ENCODE results near the gene PRXL2C. TPM values are rescaled to one million over a fixed set of nuclear protein-coding genes. Genes with fewer than 3 reads are reported as not detected.
A peak's percentile ranks its signal among the peaks of the same experiment; 100 is the strongest.

PRXL2C gene
- total RNA-seq, 1 donor from 2014 or later = 32.4 TPM

DNA sequence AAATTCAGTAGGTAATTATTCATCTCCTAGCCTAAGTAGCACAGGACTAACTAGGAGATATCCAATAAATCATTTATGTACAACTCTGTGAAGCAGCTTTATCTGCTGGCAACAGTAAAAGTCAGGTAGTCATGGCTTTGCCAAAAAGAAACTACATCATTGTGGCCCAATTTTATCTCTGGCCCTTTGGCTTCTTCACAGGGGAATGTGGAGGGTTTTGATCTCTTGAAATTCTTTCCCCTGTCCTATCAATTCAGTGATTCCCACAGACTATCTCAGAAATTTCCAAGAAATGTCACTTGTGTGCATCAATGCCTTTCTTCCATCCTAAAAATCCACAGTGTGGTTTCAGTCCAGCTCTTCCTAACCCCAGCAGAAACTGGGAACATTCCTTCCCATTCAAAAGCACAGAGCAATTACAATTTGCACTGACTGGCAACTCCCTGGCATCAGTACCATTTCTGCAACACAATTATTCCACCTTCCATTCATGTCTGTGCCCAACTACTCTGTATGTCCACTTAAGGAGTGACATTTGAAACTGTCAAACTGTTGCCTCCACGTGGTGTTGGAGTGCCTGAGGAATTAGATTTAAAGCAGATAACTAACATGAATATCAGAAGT, 42.0 kb downstream of the PRXL2C start:
- no peak for TF ChIP-seq CTCF (IDR thresholded peaks at IDR 0.05)
- Histone ChIP-seq H3K27me3 (no peaks in the 10 kb centered on the region), H3K27ac (peak overlapping the region; percentile 49 to 61)

GRCh38 chr9:96612105-96612965, 42.8 kb downstream of the PRXL2C start:
- Histone ChIP-seq H3K9me3 (no peaks in the 10 kb centered on the region), H3K36me3 (no peaks in the 10 kb centered on the region), H3K27ac (peak overlapping the region; percentile 49 to 61), H3K4me1 (peaks cover 0 to 29% of the 10 kb centered on the region in 2 donors), H3K4me3 (peak overlapping the region in 1 of 2 donors; percentile 18), H3K27me3 (no peaks in the 10 kb centered on the region)
- no peak for TF ChIP-seq CTCF (IDR thresholded peaks at IDR 0.05)
- DNase-seq (ENCODE audit: low spot score in 2 of 2) = peak; percentile 16 to 84
- intact Hi-C loops (cut with DNase I) = loop anchor here (10.0 kb wide), 1 partner anchor 128 kb away; no protein-coding TSS in a partner anchor

More for the DNA sequence above, 42.0 kb downstream of the PRXL2C start:
- H3K36me3 ChIP-seq = no peaks in the 10 kb centered on the region
- intact Hi-C loops (cut with DNase I) = loop anchor here (10.0 kb wide), 1 partner anchor 128 kb away; no protein-coding TSS in a partner anchor
- H3K4me3 ChIP-seq = no peak overlapping the region
- no peaks in the 10 kb centered on the region for H3K9me3 ChIP-seq
- DNase-seq (ENCODE audit: low spot score in 2 of 2) = no peak
- peaks cover 0 to 29% of the 10 kb centered on the region in 2 donors for H3K4me1 ChIP-seq

DNA sequence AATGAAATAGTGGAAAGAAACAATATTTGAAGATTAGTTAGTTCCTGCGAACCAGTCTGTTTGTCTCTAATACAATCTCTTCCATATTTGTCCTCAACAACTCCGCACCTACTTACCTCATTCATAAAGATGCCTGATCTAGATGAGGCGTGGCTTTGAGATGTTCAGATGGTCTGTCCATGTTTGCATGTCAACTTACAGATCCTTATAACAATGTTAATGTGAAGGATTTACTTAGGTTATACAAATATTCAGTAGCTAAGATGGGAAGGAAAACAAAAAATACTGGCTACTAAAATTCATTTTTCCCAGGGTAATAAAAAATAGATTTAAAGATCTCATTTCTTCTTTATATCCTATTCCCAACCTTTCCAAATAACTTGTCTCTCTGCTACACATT, 43.8 kb downstream of the PRXL2C start:
- DNase-seq (ENCODE audit: low spot score in 2 of 2) = no peak
- Histone ChIP-seq H3K4me3 (peak overlapping the region in 1 of 2 donors; percentile 18), H3K9me3 (no peaks in the 10 kb centered on the region), H3K4me1 (peaks cover 0 to 29% of the 10 kb centered on the region in 2 donors), H3K27me3 (no peaks in the 10 kb centered on the region), H3K36me3 (no peaks in the 10 kb centered on the region), H3K27ac (peak overlapping the region; percentile 49 to 61)
- no peak for TF ChIP-seq CTCF (IDR thresholded peaks at IDR 0.05)
- intact Hi-C loops (cut with DNase I) = loop anchor here (10.0 kb wide), 1 partner anchor 127 kb away; no protein-coding TSS in a partner anchor

DNA sequence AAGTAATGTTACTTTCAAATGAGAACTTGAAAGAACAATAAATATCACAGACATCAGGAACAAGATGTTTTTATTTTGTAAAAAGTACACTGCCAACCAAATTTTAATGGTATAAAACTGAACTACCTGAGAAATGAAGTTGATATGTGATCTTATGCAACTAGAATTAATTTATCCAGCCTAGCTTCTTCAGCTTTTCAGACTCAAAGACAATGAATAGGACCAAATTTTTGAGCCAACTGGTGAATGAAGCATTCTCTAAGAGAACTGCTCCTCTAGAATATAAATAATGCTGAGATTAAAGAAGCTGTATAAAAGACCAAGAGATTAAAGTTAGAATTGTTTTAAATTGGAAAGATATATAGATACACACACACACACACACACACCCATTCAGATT, 45.4 kb downstream of the PRXL2C start:
- no peaks in the 10 kb centered on the region for H3K36me3 ChIP-seq
- intact Hi-C loops (cut with DNase I) = loop anchor here (10.0 kb wide), 1 partner anchor 125 kb away; no protein-coding TSS in a partner anchor
- no peak for TF ChIP-seq CTCF (IDR thresholded peaks at IDR 0.05)
- DNase-seq (ENCODE audit: low spot score in 2 of 2) = no peak
- H3K9me3 ChIP-seq = no peaks in the 10 kb centered on the region
- peaks cover 0 to 29% of the 10 kb centered on the region in 2 donors for H3K4me1 ChIP-seq
- no peaks in the 10 kb centered on the region for H3K27me3 ChIP-seq
- no peak overlapping the region for H3K27ac ChIP-seq
- no peak overlapping the region for H3K4me3 ChIP-seq

GRCh38 chr9:96607971-96608370, 47.1 kb downstream of the PRXL2C start:
- no peak overlapping the region for H3K4me3 ChIP-seq
- H3K36me3 ChIP-seq = no peaks in the 10 kb centered on the region
- intact Hi-C loops (cut with DNase I) = no loop called here
- no peaks in the 10 kb centered on the region for H3K9me3 ChIP-seq
- no peaks in the 10 kb centered on the region for H3K27me3 ChIP-seq
- H3K4me1 ChIP-seq = peaks cover 0 to 43% of the 10 kb centered on the region in 2 donors
- no peak overlapping the region for H3K27ac ChIP-seq
- no peak for TF ChIP-seq CTCF (IDR thresholded peaks at IDR 0.05)
- no peak for DNase-seq (ENCODE audit: low spot score in 2 of 2)

Measured in ascending aorta (tissue), 2 donors.